BJ (cell line): ENCODE data around the gene EVC. TPM values are rescaled to one million over a fixed set of nuclear protein-coding genes. Genes with fewer than 3 reads are reported as not detected.

Experiments
- CTCF ChIA-PET: fragments of 350-600 bp; formaldehyde crosslinking; extraction: SDS; loops from one replicate; lab custom pipeline; 2021; ENCODE audit warnings: antibody characterized with exemption, inconsistent platforms; lab: Yijun Ruan, JAX
- POLR2A ChIA-PET: fragments of 300-600 bp; sonication (Branson Sonifier 250); formaldehyde crosslinking; extraction: SDS; loops from one replicate; lab custom pipeline; 2021; ENCODE audit warnings: antibody characterized with exemption; lab: Charles Lee
- DNase-seq: peaks from one replicate; pipeline ENCODE4 v3.0.0-alpha.2; 2011; ENCODE audit warnings: low read depth
- H3K27me3 ChIP-seq: 2 replicates; pipeline ENCODE4 v1.6.0; 2011; ENCODE audit warnings: low read length; ENCODE audit not compliant: control insufficient read depth, insufficient read depth
- H3K36me3 ChIP-seq: 2 replicates; pipeline ENCODE4 v1.5.1; 2011; ENCODE audit warnings: low read length; ENCODE audit not compliant: control insufficient read depth, insufficient read depth
- H3K4me3 ChIP-seq: 2 replicates; pipeline ENCODE4 v1.5.1; 2011; ENCODE audit warnings: low read depth, mild to moderate bottlenecking, control low read depth, low read length
- CTCF ChIP-seq: IDR thresholded peaks from 2 replicates; pipeline ENCODE4 v1.5.1; 2011; ENCODE audit warnings: low read depth, mild to moderate bottlenecking, control low read depth, inconsistent platforms, low read length, moderate library complexity; ENCODE audit not compliant: insufficient read depth
- polyA plus RNA-seq: library from polyadenylated mRNA; depleted of rRNA; stranded (reverse); fragments of >200 nt; gene quantifications from 2 replicates; pipeline ENCODE4 v1.2.3, GENCODE V29; 2011

Gene EVC
- polyA plus RNA-seq, 1 experiment: 12.8 TPM

GRCh38 chr4:5842456-5842855 is 131.5 kb downstream of the EVC start:
- no peaks in the 10 kb centered on the region for H3K36me3 ChIP-seq
- no peak for TF ChIP-seq CTCF
- no peak for DNase-seq
- peaks cover 5% of the 10 kb centered on the region for H3K27me3 ChIP-seq
- H3K4me3 ChIP-seq: no peak overlapping the region
- ChIA-PET POLR2A (no interaction called here), CTCF (no interaction called here)

- no peak for TF ChIP-seq CTCF
- H3K4me3 ChIP-seq: no peak overlapping the region
- ChIA-PET CTCF (interaction anchor here (1.6 kb wide), 1 partner anchor 22 kb away, joined by 3 read pairs; no protein-coding TSS in a partner anchor), POLR2A (no interaction called here)
- peaks cover 5% of the 10 kb centered on the region for H3K27me3 ChIP-seq
- H3K36me3 ChIP-seq: no peaks in the 10 kb centered on the region
- no peak for DNase-seq
Observed at GRCh38 chr4:5843573-5844530, 132.9 kb downstream of the EVC start.

- DNase-seq: no peak
- H3K36me3 ChIP-seq: no peaks in the 10 kb centered on the region
- TF ChIP-seq CTCF: no peak
- peaks cover 5% of the 10 kb centered on the region for H3K27me3 ChIP-seq
- ChIA-PET POLR2A (no interaction called here), CTCF (interaction anchor here (1.6 kb wide), 1 partner anchor 24 kb away, joined by 3 read pairs; no protein-coding TSS in a partner anchor)
- H3K4me3 ChIP-seq: no peak overlapping the region
Observed at GRCh38 chr4:5845035-5845905, 134.3 kb downstream of the EVC start.

GRCh38 chr4:5851637-5852301 is 140.8 kb downstream of the EVC start:
- ChIA-PET CTCF (interaction anchor here (0.6 to 1.4 kb wide), 2 partner anchors 11 to 69 kb away, joined by 3 read pairs; no protein-coding TSS in a partner anchor), POLR2A (no interaction called here)
- no peak for TF ChIP-seq CTCF

More at GRCh38 chr4:5851637-5852301, 140.8 kb downstream of the EVC start:
- no peaks in the 10 kb centered on the region for H3K27me3 ChIP-seq
- no peaks in the 10 kb centered on the region for H3K36me3 ChIP-seq
- no peak overlapping the region for H3K4me3 ChIP-seq
- DNase-seq: no peak
